DOHH2 (cell line): ENCODE measurements around the gene KRTAP12-2.

Source experiments
- CTCF ChIP-seq: fragments of 200-600 bp; sonication (generic); IDR thresholded peaks from one replicate; pipeline ENCODE4 v1.5.1; 2014; ENCODE audit warnings: antibody characterized with exemption, mild to moderate bottlenecking, low read depth, low read length; ENCODE audit not compliant: poor library complexity, severe bottlenecking
- EZH2phosphoT487 ChIP-seq: fragments of 200-600 bp; sonication (generic); IDR thresholded peaks from 2 replicates; pipeline ENCODE4 v1.6.1; 2017; ENCODE audit warnings: borderline replicate concordance, mild to moderate bottlenecking, antibody characterized with exemption, low read length, moderate library complexity, mixed read lengths

- TF ChIP-seq CTCF (no peak), EZH2phosphoT487 (no peak)
These were observed 41.6 kb upstream of the KRTAP12-2 start for GRCh38 chr21:44708213-44708865.
